Right lobe of liver (tissue), 4 donors: Measurements from ENCODE around the gene SH2B3.

Source experiments
- CTCF ChIP-seq, 4 donors: fragments of 200-600 bp in 3 of 4; fragments of 450-650 bp in 1 of 4; IDR thresholded peaks; one replicate each; pipeline versions ENCODE4 v1.5.1 to v1.8.0; 2016 to 2022; ENCODE audit warnings: antibody characterized with exemption in 4 of 4, mild to moderate bottlenecking in 2 of 4
- POLR2A ChIP-seq: fragments of 450-650 bp; IDR thresholded peaks from one replicate; pipeline ENCODE4 v1.6.1; 2017; ENCODE audit warnings: antibody characterized with exemption, mild to moderate bottlenecking
- donor health status: DM: no; HTN: no; CAD: no.
- donor health status: DM: no; HTN: no; CAD: no.
- donor health status: DM: no; HTN: yes; CAD: no.

- TF ChIP-seq POLR2A (peak; percentile 52), CTCF (IDR thresholded peaks at IDR 0.05) (peak in 1 of 4 donors; percentile 3)
Measured at GRCh38 chr12:111425655-111426054, 19.9 kb downstream of the SH2B3 start.
